Neural crest cell (in vitro differentiated cells): ENCODE data around the gene STEAP3. TPM values are rescaled to one million over a fixed set of nuclear protein-coding genes. Genes with fewer than 3 reads are reported as not detected.

ENCODE experiments used
- DNase-seq: peaks from one replicate; pipeline ENCODE4 v3.0.0; 2021; ENCODE audit warnings: low read depth, mixed read lengths, low spot score
- H3K27ac Mint-ChIP-seq: one replicate; pipeline ENCODE4 v1.8.0; 2021; ENCODE audit warnings: mild to moderate bottlenecking, mixed read lengths; ENCODE audit not compliant: unreplicated experiment
- H3K27me3 Mint-ChIP-seq: 2 replicates; pipeline ENCODE4 v1.8.0; 2021; ENCODE audit warnings: low read depth, mild to moderate bottlenecking, mixed read lengths
- H3K36me3 Mint-ChIP-seq: 2 replicates; pipeline ENCODE4 v1.8.0; 2021; ENCODE audit warnings: low read depth, mild to moderate bottlenecking, mixed read lengths
- H3K4me1 Mint-ChIP-seq: 2 replicates; pipeline ENCODE4 v1.8.0; 2021; ENCODE audit warnings: mixed read lengths
- H3K4me3 Mint-ChIP-seq: one replicate; pipeline ENCODE4 v1.8.0; 2021; ENCODE audit warnings: mild to moderate bottlenecking, mixed read lengths
- H3K9me3 Mint-ChIP-seq: 2 replicates; pipeline ENCODE4 v1.8.0; 2021; ENCODE audit warnings: mixed read lengths
- CTCF ChIP-seq: fragments of 200-600 bp; sonication (generic); conservative IDR thresholded peaks from 2 replicates; pipeline ENCODE4 v1.5.0; 2021; ENCODE audit warnings: antibody characterized with exemption, mild to moderate bottlenecking
- total RNA-seq: library from RNA; stranded (reverse); gene quantifications from 2 replicates; pipeline ENCODE4 v1.2.1, GENCODE V29; 2021

Gene STEAP3
- total RNA-seq, 1 donor from 2014 or later, result 0.77 TPM

GRCh38 chr2:119289642-119290041, 66.0 kb downstream of the STEAP3 start:
- Mint-ChIP-seq H3K27me3 (peaks cover 15% of the 10 kb centered on the region), H3K4me3 (no peak overlapping the region), H3K4me1 (peaks cover 12% of the 10 kb centered on the region)

GRCh38 chr2:119290859-119291587, 67.4 kb downstream of the STEAP3 start:
- H3K9me3 Mint-ChIP-seq, result no peaks in the 10 kb centered on the region
- H3K27me3 Mint-ChIP-seq, result peaks cover 15% of the 10 kb centered on the region
- DNase-seq, result peak; percentile 91
- no peak overlapping the region for H3K27ac Mint-ChIP-seq
- H3K4me1 Mint-ChIP-seq, result peaks cover 12% of the 10 kb centered on the region
- TF ChIP-seq CTCF, result peak; percentile 97
- no peak overlapping the region for H3K4me3 Mint-ChIP-seq
- H3K36me3 Mint-ChIP-seq, result no peaks in the 10 kb centered on the region

More at GRCh38 chr2:119289642-119290041, 66.0 kb downstream of the STEAP3 start:
- H3K27ac Mint-ChIP-seq, result no peak overlapping the region
- no peaks in the 10 kb centered on the region for H3K36me3 Mint-ChIP-seq
- no peak for DNase-seq
- TF ChIP-seq CTCF, result no peak
- H3K9me3 Mint-ChIP-seq, result no peaks in the 10 kb centered on the region

- H3K4me3 Mint-ChIP-seq, result no peak overlapping the region
- TF ChIP-seq CTCF, result no peak
- DNase-seq, result no peak
- H3K27ac Mint-ChIP-seq, result no peak overlapping the region
- peaks cover 15% of the 10 kb centered on the region for H3K27me3 Mint-ChIP-seq
- no peaks in the 10 kb centered on the region for H3K9me3 Mint-ChIP-seq
- no peaks in the 10 kb centered on the region for H3K36me3 Mint-ChIP-seq
- peaks cover 12% of the 10 kb centered on the region for H3K4me1 Mint-ChIP-seq
These were observed 68.0 kb downstream of the STEAP3 start for GRCh38 chr2:119291588-119292167.

GRCh38 chr2:119292226-119292625, 68.6 kb downstream of the STEAP3 start:
- Mint-ChIP-seq H3K9me3 (no peaks in the 10 kb centered on the region), H3K36me3 (no peaks in the 10 kb centered on the region), H3K27ac (no peak overlapping the region), H3K4me3 (no peak overlapping the region), H3K4me1 (peaks cover 12% of the 10 kb centered on the region), H3K27me3 (peaks cover 15% of the 10 kb centered on the region)
- TF ChIP-seq CTCF, result peak; percentile 56
- DNase-seq, result peak; percentile 12

- H3K4me3 Mint-ChIP-seq, result no peak overlapping the region
- no peak overlapping the region for H3K27ac Mint-ChIP-seq
- no peaks in the 10 kb centered on the region for H3K36me3 Mint-ChIP-seq
- no peaks in the 10 kb centered on the region for H3K9me3 Mint-ChIP-seq
- TF ChIP-seq CTCF, result no peak
- peaks cover 15% of the 10 kb centered on the region for H3K27me3 Mint-ChIP-seq
- no peak for DNase-seq
- peaks cover 12% of the 10 kb centered on the region for H3K4me1 Mint-ChIP-seq
These were observed 69.6 kb downstream of the STEAP3 start for GRCh38 chr2:119293254-119293653.
